ENCODE results near the gene RPS2. TPM values are rescaled to one million over a fixed set of nuclear protein-coding genes. Genes with fewer than 3 reads are reported as not detected.

Gene RPS2
- total RNA-seq, 4 donors from 2014 or later: 899 to 1,585 (median 1,295) TPM

GRCh38 chr16:1950559-1950958 lies 14.1 kb downstream of the RPS2 start:
- no peaks in the 10 kb centered on the region for H3K36me3 ChIP-seq
- no peak for ATAC-seq
- H3K9me3 ChIP-seq: no peaks in the 10 kb centered on the region
- no peaks in the 10 kb centered on the region for H3K4me1 ChIP-seq
- H3K4me3 ChIP-seq: no peak overlapping the region
- 86% methylated on average over 4 of the region's 19 CpGs; no CpG with 5 or more reads in 1 of the 2 donors for WGBS, 2 donors (ENCODE audit: low coverage in 1 of 2)
- no peaks in the 10 kb centered on the region for H3K27me3 ChIP-seq
- TF ChIP-seq CTCF (IDR thresholded peaks at IDR 0.05) (no peak), EP300 (IDR thresholded peaks at IDR 0.05) (no peak), POLR2AphosphoS5 (IDR thresholded peaks at IDR 0.05) (no peak), POLR2A (IDR thresholded peaks at IDR 0.05) (no peak)
- H3K27ac ChIP-seq: no peak overlapping the region

DNA sequence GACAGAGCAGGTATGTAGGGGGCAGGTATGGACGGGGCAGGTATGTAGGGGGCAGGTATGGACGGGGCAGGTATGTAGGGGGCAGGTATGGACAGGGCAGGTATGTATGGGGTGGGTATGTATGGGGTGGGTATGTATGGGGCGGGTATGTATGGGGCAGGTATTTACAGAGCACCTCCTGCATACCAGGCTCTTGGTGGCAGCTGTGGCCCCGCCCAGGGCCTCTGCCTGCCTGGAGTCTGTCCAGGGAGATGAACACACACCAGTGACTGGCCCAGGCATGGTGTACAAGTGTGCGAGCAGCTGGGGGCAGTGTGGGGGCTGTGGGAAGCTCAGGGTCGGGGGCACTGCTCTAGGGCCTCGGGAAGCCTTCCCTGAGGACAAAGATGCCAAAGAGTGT lies 14.6 kb downstream of the RPS2 start:
- no peak overlapping the region for H3K4me3 ChIP-seq
- ATAC-seq: no peak
- H3K9me3 ChIP-seq: no peaks in the 10 kb centered on the region
- H3K36me3 ChIP-seq: no peaks in the 10 kb centered on the region
- no peaks in the 10 kb centered on the region for H3K4me1 ChIP-seq
- 40 to 73% methylated on average over 1 to 4 of the region's 7 CpGs for WGBS, 2 donors (ENCODE audit: low coverage in 1 of 2)
- TF ChIP-seq EP300 (IDR thresholded peaks at IDR 0.05) (no peak), POLR2A (IDR thresholded peaks at IDR 0.05) (no peak), POLR2AphosphoS5 (IDR thresholded peaks at IDR 0.05) (no peak)
- no peak overlapping the region for H3K27ac ChIP-seq
- no peaks in the 10 kb centered on the region for H3K27me3 ChIP-seq

DNA sequence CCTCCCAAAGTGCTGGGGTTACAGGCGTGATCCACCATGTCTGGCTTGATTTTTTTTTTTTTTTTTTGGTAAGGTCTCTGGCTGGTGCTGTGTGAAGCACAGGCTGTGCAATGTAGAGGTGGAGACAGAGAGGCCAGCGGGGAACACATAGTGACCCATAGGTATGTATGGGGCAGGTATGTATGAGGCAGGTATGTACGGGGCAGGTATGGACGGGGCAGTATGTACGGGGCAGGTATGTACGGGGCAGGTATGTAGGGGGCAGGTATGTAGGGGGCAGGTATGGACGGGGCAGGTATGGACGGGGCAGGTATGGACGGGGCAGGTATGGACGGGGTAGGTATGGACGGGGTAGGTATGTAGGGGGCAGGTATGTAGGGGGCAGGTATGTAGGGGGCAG lies 15.1 kb downstream of the RPS2 start:
- no peak overlapping the region for H3K4me3 ChIP-seq
- 80 to 85% methylated on average over 1 to 5 of the region's 11 CpGs for WGBS, 2 donors (ENCODE audit: low coverage in 1 of 2)
- no peak for TF ChIP-seq EP300 (IDR thresholded peaks at IDR 0.05)
- no peak for TF ChIP-seq POLR2A (IDR thresholded peaks at IDR 0.05)
- TF ChIP-seq CTCF (IDR thresholded peaks at IDR 0.05): no peak
- TF ChIP-seq POLR2AphosphoS5 (IDR thresholded peaks at IDR 0.05): no peak
- no peaks in the 10 kb centered on the region for H3K27me3 ChIP-seq
- H3K27ac ChIP-seq: no peak overlapping the region
- H3K36me3 ChIP-seq: no peaks in the 10 kb centered on the region
- H3K4me1 ChIP-seq: no peaks in the 10 kb centered on the region
- ATAC-seq: no peak
- H3K9me3 ChIP-seq: no peaks in the 10 kb centered on the region

DNA sequence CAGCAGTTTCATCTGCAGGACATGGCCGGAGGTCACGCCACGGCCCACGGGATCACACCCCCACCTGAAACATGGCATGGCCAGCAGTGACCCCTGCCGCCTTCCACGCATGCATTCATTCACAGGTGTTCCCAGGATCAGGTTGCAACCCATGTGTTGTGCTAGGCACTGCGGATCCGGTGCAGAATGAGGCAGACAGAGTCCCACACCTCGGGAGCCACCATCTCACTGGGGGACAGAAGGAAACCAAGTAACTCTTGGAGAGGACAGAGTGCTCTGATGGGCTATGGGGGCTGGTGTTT lies 17.3 kb downstream of the RPS2 start:
- no peaks in the 10 kb centered on the region for H3K27me3 ChIP-seq
- no peaks in the 10 kb centered on the region for H3K9me3 ChIP-seq
- no peak overlapping the region for H3K27ac ChIP-seq
- no peak for ATAC-seq
- H3K4me1 ChIP-seq: peaks cover 0 to 12% (median 3%) of the 10 kb centered on the region in 3 donors
- no peaks in the 10 kb centered on the region for H3K36me3 ChIP-seq
- WGBS, 2 donors (ENCODE audit: low coverage in 1 of 2): no CpG with 5 or more reads among the region's 9 CpGs
- no peak for TF ChIP-seq POLR2A (IDR thresholded peaks at IDR 0.05)
- TF ChIP-seq CTCF (IDR thresholded peaks at IDR 0.05): no peak
- no peak for TF ChIP-seq POLR2AphosphoS5 (IDR thresholded peaks at IDR 0.05)
- no peak for TF ChIP-seq EP300 (IDR thresholded peaks at IDR 0.05)
- no peak overlapping the region for H3K4me3 ChIP-seq

GRCh38 chr16:1946495-1947368 lies 17.9 kb downstream of the RPS2 start:
- Histone ChIP-seq H3K27ac (no peak overlapping the region), H3K4me1 (peaks cover 2 to 18% (median 7%) of the 10 kb centered on the region in 3 donors), H3K9me3 (no peaks in the 10 kb centered on the region), H3K36me3 (no peaks in the 10 kb centered on the region), H3K27me3 (no peaks in the 10 kb centered on the region), H3K4me3 (no peak overlapping the region)
- no peak for ATAC-seq
- WGBS, 2 donors (ENCODE audit: low coverage in 1 of 2): no CpG with 5 or more reads among the region's 38 CpGs
- TF ChIP-seq POLR2A (IDR thresholded peaks at IDR 0.05): no peak
- no peak for TF ChIP-seq POLR2AphosphoS5 (IDR thresholded peaks at IDR 0.05)
- TF ChIP-seq EP300 (IDR thresholded peaks at IDR 0.05): no peak
- TF ChIP-seq CTCF (IDR thresholded peaks at IDR 0.05): no peak
